Measurements from ENCODE around the gene AFDN.

The AFDN gene

GRCh38 chr6:167838207-167838748, 11.6 kb downstream of the AFDN start:
- DNase-seq (ENCODE audit: low read depth in 2 of 2, low spot score in 1 of 2): no peak

- no peak for DNase-seq (ENCODE audit: low read depth in 2 of 2, low spot score in 1 of 2)
Observed at GRCh38 chr6:167839343-167839742, 12.6 kb downstream of the AFDN start.

GRCh38 chr6:167839755-167840154, 13.0 kb downstream of the AFDN start:
- no peak for DNase-seq (ENCODE audit: low read depth in 2 of 2, low spot score in 1 of 2)

- no peak for DNase-seq (ENCODE audit: low read depth in 2 of 2, low spot score in 1 of 2)
Observed at GRCh38 chr6:167840160-167840525, 13.4 kb downstream of the AFDN start.

GRCh38 chr6:167840526-167841179, 13.9 kb downstream of the AFDN start:
- no peak for DNase-seq (ENCODE audit: low read depth in 2 of 2, low spot score in 1 of 2)

- DNase-seq (ENCODE audit: low read depth in 2 of 2, low spot score in 1 of 2): no peak
Observed at GRCh38 chr6:167841981-167842380, 15.3 kb downstream of the AFDN start.

GRCh38 chr6:167842457-167842856, 15.7 kb downstream of the AFDN start:
- DNase-seq (ENCODE audit: low read depth in 2 of 2, low spot score in 1 of 2): no peak

GRCh38 chr6:167843023-167843422, 16.3 kb downstream of the AFDN start:
- no peak for DNase-seq (ENCODE audit: low read depth in 2 of 2, low spot score in 1 of 2)

GRCh38 chr6:167845856-167846255, 19.1 kb downstream of the AFDN start:
- no peak for DNase-seq (ENCODE audit: low read depth in 2 of 2, low spot score in 1 of 2)

GRCh38 chr6:167846997-167847606, 20.4 kb downstream of the AFDN start:
- DNase-seq (ENCODE audit: low read depth in 2 of 2, low spot score in 1 of 2): no peak

- no peak for DNase-seq (ENCODE audit: low read depth in 2 of 2, low spot score in 1 of 2)
Observed at GRCh38 chr6:167847936-167848335, 21.2 kb downstream of the AFDN start.

- no peak for DNase-seq (ENCODE audit: low read depth in 2 of 2, low spot score in 1 of 2)
Observed at GRCh38 chr6:167848783-167849182, 22.1 kb downstream of the AFDN start.

GRCh38 chr6:167849846-167850459, 23.2 kb downstream of the AFDN start:
- DNase-seq (ENCODE audit: low read depth in 2 of 2, low spot score in 1 of 2): no peak

- no peak for DNase-seq (ENCODE audit: low read depth in 2 of 2, low spot score in 1 of 2)
Observed at GRCh38 chr6:167850782-167851181, 24.1 kb downstream of the AFDN start.

GRCh38 chr6:167851370-167851952, 24.8 kb downstream of the AFDN start:
- no peak for DNase-seq (ENCODE audit: low read depth in 2 of 2, low spot score in 1 of 2)

GRCh38 chr6:167855825-167856425, 29.2 kb downstream of the AFDN start:
- DNase-seq (ENCODE audit: low read depth in 2 of 2, low spot score in 1 of 2): no peak

- no peak for DNase-seq (ENCODE audit: low read depth in 2 of 2, low spot score in 1 of 2)
Observed at GRCh38 chr6:167856474-167856873, 29.8 kb downstream of the AFDN start.

- no peak for DNase-seq (ENCODE audit: low read depth in 2 of 2, low spot score in 1 of 2)
Observed at GRCh38 chr6:167856999-167857660, 30.4 kb downstream of the AFDN start.

GRCh38 chr6:167858086-167858591, 31.4 kb downstream of the AFDN start:
- no peak for DNase-seq (ENCODE audit: low read depth in 2 of 2, low spot score in 1 of 2)

- no peak for DNase-seq (ENCODE audit: low read depth in 2 of 2, low spot score in 1 of 2)
Observed at GRCh38 chr6:167858842-167859664, 32.3 kb downstream of the AFDN start.

Data from stimulated activated CD8-positive, alpha-beta memory T cell treated with anti-CD3 and anti-CD28 coated beads, Interleukin-4, amount 100 ng/mL, for 1 hour (primary cell).